ENCODE data around the gene ANKRD23. TPM values are rescaled to one million over a fixed set of nuclear protein-coding genes. Genes with fewer than 3 reads are reported as not detected.

The ANKRD23 gene
- total RNA-seq, 1 experiment from 2014 or later, result 7.5 TPM

DNA sequence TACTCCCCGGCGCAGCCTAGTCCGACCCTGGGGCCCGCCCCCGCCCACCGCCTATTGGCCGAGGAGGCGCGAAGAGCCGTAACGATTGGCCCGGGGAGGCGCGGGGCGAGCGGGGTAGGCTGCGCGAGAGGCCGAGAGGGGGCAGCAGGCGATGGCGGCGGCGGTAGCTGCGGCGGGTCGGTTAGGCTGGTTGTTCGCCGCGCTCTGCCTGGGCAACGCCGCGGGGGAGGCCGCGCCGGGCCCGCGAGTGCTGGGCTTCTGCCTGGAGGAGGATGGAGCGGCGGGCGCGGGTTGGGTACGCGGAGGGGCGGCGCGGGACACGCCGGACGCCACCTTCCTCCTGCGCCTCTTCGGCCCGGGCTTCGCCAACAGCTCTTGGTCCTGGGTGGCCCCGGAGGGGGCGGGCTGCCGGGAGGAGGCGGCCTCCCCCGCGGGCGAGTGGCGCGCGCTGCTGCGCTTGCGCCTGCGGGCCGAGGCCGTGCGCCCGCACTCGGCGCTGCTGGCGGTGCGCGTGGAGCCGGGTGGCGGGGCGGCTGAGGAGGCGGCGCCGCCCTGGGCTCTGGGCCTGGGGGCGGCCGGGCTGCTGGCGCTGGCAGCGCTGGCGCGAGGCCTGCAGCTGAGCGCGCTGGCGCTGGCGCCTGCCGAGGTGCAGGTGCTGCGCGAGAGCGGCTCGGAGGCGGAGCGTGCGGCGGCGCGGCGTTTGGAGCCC lies 27.5 kb downstream of the ANKRD23 start, which contains the start of gene CNNM3:
TSS of gene CNNM3 (plus strand) at position 142 of the 709 bp plus-strand sequence. CDS start at position 152, 10 bp downstream.
- Mint-ChIP-seq H3K4me1 (ENCODE audit: low read depth, unreplicated experiment) (peaks cover 38% of the 10 kb centered on the region), H3K27ac (ENCODE audit: unreplicated experiment) (peak within 1 kb of the TSS; percentile 52), H3K4me3 (ENCODE audit: low read depth, unreplicated experiment) (peak within 1 kb of the TSS; percentile 77), H3K9me3 (ENCODE audit: low read depth, unreplicated experiment) (no peaks in the 10 kb centered on the region), H3K27me3 (ENCODE audit: unreplicated experiment) (no peaks in the 10 kb centered on the region), H3K36me3 (ENCODE audit: insufficient read depth, unreplicated experiment) (peaks cover 54% of the 10 kb centered on the region)
- peak; percentile 65 for TF ChIP-seq CTCF (IDR thresholded peaks at IDR 0.05; ENCODE audit: unreplicated experiment)
- CTCF ChIA-PET, result interaction anchor here (1.0 to 1.4 kb wide), 4 partner anchors 42 to 259 kb away, joined by 4 to 5 read pairs (median 4); partner anchors contain the start of gene ANKRD39
- no TSS peak for BruUV-seq (replicated peaks)
- peak; percentile 98 for DNase-seq
- intact Hi-C loops (cut with micrococcal nuclease; ENCODE audit: unreplicated experiment), result loop anchor here (5.0 to 10.0 kb wide), 3 partner anchors 54 to 261 kb away; partner anchors contain the start of genes CNNM4 and KANSL3

DNA sequence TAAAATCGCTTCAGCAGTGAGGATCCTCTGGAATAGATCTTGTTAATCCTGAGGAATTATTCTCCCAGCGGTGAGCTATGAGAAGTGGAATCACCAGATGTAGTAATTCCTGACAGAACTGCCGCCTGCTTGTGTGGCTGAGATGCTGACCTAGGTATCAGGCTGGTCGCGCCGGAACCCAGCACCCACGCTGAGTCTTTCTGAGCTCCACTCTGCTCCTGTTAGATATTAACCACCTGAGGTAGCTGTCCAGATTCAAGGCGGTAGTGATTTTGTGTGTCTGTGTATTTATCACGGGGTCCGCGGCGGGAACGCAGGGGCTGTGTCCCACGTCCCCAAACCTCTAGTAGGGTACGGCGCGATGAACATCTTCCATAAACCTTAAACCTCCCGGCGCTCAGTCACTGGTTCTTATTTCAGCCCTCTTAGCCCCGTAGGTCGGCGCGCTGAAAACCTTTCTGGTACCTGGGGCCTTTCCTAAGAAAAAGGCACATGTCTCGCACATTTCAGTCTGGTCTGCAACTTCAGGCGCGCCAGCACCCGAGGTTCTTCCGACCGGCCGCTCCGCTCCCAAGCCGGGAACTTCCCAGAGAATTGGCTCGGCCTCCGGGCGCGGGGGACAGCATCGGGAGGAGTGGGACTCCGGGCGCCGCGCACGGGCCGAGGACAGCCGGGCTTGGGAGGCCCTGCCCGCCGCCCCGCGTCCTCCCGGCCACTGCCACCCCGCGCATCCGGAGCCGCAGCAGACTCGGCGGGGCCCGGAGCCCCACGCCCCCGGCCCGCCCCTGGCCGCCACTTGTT lies 28.3 kb downstream of the ANKRD23 start:
- no peak for TF ChIP-seq CTCF (IDR thresholded peaks at IDR 0.05; ENCODE audit: unreplicated experiment)
- Mint-ChIP-seq H3K9me3 (ENCODE audit: low read depth, unreplicated experiment) (no peaks in the 10 kb centered on the region), H3K27ac (ENCODE audit: unreplicated experiment) (peak overlapping the region; percentile 52), H3K4me3 (ENCODE audit: low read depth, unreplicated experiment) (peak overlapping the region; percentile 77), H3K27me3 (ENCODE audit: unreplicated experiment) (no peaks in the 10 kb centered on the region), H3K4me1 (ENCODE audit: low read depth, unreplicated experiment) (peaks cover 30% of the 10 kb centered on the region), H3K36me3 (ENCODE audit: insufficient read depth, unreplicated experiment) (peaks cover 52% of the 10 kb centered on the region)
- intact Hi-C loops (cut with micrococcal nuclease; ENCODE audit: unreplicated experiment), result loop anchor here (5.0 to 10.0 kb wide), 3 partner anchors 53 to 261 kb away; partner anchors contain the start of genes CNNM4 and KANSL3
- BruUV-seq (replicated peaks), result no TSS peak
- CTCF ChIA-PET, result interaction anchor here (0.5 to 1.4 kb wide), 5 partner anchors 37 to 258 kb away, joined by 3 to 5 read pairs (median 4); partner anchors contain the start of gene ANKRD39
- DNase-seq, result peak; percentile 12

DNA sequence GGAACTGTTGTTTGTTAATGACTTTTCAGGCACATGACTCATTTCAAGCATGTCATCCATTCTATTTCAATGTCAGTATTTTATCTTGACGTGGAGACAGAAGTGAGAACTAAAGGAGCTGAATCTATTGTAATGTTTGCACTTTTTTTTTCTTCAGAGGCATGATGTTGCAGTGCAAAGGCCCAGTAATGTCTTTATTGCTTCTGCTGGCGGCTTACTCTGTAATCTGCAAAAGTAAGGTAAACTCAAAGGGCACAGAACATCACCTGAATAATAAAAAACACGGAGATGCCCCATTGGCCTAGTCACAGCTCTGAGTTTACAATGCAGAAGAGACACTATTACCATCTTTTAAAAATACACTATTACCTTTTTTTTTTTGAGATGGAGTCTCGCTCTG lies 30.2 kb downstream of the ANKRD23 start:
- Mint-ChIP-seq H3K4me1 (ENCODE audit: low read depth, unreplicated experiment) (peaks cover 12% of the 10 kb centered on the region), H3K27me3 (ENCODE audit: unreplicated experiment) (no peaks in the 10 kb centered on the region), H3K9me3 (ENCODE audit: low read depth, unreplicated experiment) (no peaks in the 10 kb centered on the region), H3K27ac (ENCODE audit: unreplicated experiment) (no peak overlapping the region), H3K36me3 (ENCODE audit: insufficient read depth, unreplicated experiment) (peaks cover 39% of the 10 kb centered on the region), H3K4me3 (ENCODE audit: low read depth, unreplicated experiment) (no peak overlapping the region)
- intact Hi-C loops (cut with micrococcal nuclease; ENCODE audit: unreplicated experiment), result loop anchor here (10.0 kb wide), 1 partner anchor 259 kb away; no protein-coding TSS in a partner anchor
- DNase-seq, result no peak
- TF ChIP-seq CTCF (IDR thresholded peaks at IDR 0.05; ENCODE audit: unreplicated experiment), result no peak
- no TSS peak for BruUV-seq (replicated peaks)
- CTCF ChIA-PET, result no interaction called here

DNA sequence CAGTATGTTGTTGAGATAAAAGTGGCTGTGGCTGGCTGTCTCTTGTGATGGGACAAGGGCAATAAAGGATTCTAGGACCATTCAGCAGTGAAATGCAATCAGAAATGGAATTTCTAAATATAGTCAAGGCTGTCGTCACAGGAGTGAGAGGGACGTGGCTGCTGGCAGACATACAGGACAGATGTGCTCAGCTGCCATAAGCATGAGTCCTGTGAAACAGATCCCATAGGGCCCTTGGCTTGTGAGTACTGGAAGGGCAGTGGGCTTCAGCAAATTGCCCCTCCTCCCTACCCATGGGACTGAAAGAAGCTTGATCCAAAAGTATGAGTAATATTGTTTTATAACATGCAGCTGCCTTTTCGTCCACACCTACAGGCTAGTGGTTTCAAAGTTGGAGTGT lies 31.9 kb downstream of the ANKRD23 start:
- CTCF ChIA-PET, result interaction anchor here (0.6 kb wide), 1 partner anchor 401 kb away, joined by 4 read pairs; no protein-coding TSS in a partner anchor
- Mint-ChIP-seq H3K27ac (ENCODE audit: unreplicated experiment) (no peak overlapping the region), H3K27me3 (ENCODE audit: unreplicated experiment) (no peaks in the 10 kb centered on the region), H3K4me3 (ENCODE audit: low read depth, unreplicated experiment) (no peak overlapping the region), H3K9me3 (ENCODE audit: low read depth, unreplicated experiment) (no peaks in the 10 kb centered on the region), H3K4me1 (ENCODE audit: low read depth, unreplicated experiment) (no peaks in the 10 kb centered on the region), H3K36me3 (ENCODE audit: insufficient read depth, unreplicated experiment) (peaks cover 23% of the 10 kb centered on the region)
- no peak for DNase-seq
- intact Hi-C loops (cut with micrococcal nuclease; ENCODE audit: unreplicated experiment), result loop anchor here (10.0 kb wide), 1 partner anchor 257 kb away; no protein-coding TSS in a partner anchor
- BruUV-seq (replicated peaks), result no TSS peak
- no peak for TF ChIP-seq CTCF (IDR thresholded peaks at IDR 0.05; ENCODE audit: unreplicated experiment)
